H9 (cell line): ENCODE data around the gene SDF2L1. TPM values are rescaled to one million over a fixed set of nuclear protein-coding genes. Genes with fewer than 3 reads are reported as not detected.

ENCODE experiments used
- DNase-seq: peaks from one replicate; pipeline ENCODE4 v3.0.0-alpha.2; 2017
- H2AFZ ChIP-seq: one replicate; pipeline ENCODE4 v1.6.1; 2013; ENCODE audit warnings: mild to moderate bottlenecking, low read length, control low read depth, moderate library complexity
- H2AK5ac ChIP-seq: 2 replicates; pipeline ENCODE4 v1.6.1; 2013; ENCODE audit warnings: low read length, control low read depth, mixed read lengths; ENCODE audit not compliant: insufficient read length
- H2BK120ac ChIP-seq: one replicate; pipeline ENCODE4 v1.6.1; 2013; ENCODE audit warnings: low read depth, mild to moderate bottlenecking, low read length, control low read depth, inconsistent platforms; ENCODE audit not compliant: poor library complexity, severe bottlenecking
- H2BK12ac ChIP-seq: 2 replicates; pipeline ENCODE4 v1.6.1; 2013; ENCODE audit warnings: low read length, control low read depth, mixed read lengths, low read depth; ENCODE audit not compliant: insufficient read length
- H2BK15ac ChIP-seq: 2 replicates; pipeline ENCODE4 v1.6.1; 2013; ENCODE audit warnings: low read depth, low read length, control low read depth
- H2BK20ac ChIP-seq: one replicate; pipeline ENCODE4 v1.6.1; 2013; ENCODE audit warnings: low read depth, mild to moderate bottlenecking, low read length, control low read depth, inconsistent platforms; ENCODE audit not compliant: poor library complexity, severe bottlenecking
- H2BK5ac ChIP-seq: 2 replicates; pipeline ENCODE4 v1.6.1; 2013; ENCODE audit warnings: low read length, control low read depth, mixed read lengths; ENCODE audit not compliant: insufficient read length
- H3K14ac ChIP-seq: 2 replicates; pipeline ENCODE4 v1.6.1; 2013; ENCODE audit warnings: low read length, control low read depth; ENCODE audit not compliant: insufficient read depth
- H3K18ac ChIP-seq: 2 replicates; pipeline ENCODE4 v1.6.1; 2013; ENCODE audit warnings: low read depth, mild to moderate bottlenecking, mixed read lengths, low read length, control low read depth; ENCODE audit not compliant: insufficient read length
- H3K23ac ChIP-seq: 2 replicates; pipeline ENCODE4 v1.6.1; 2013; ENCODE audit warnings: low read length, control low read depth, mixed read lengths, low read depth; ENCODE audit not compliant: insufficient read length
- H3K23me2 ChIP-seq: 2 replicates; pipeline ENCODE4 v1.6.1; 2013; ENCODE audit warnings: low read depth, mild to moderate bottlenecking, mixed read lengths, low read length, control low read depth; ENCODE audit not compliant: insufficient read length, poor library complexity, severe bottlenecking
- H3K27ac ChIP-seq: 2 replicates; pipeline ENCODE4 v1.5.1; 2013; ENCODE audit warnings: low read length, control low read depth, mixed read lengths, low read depth; ENCODE audit not compliant: insufficient read length
- H3K27me3 ChIP-seq: 2 replicates; pipeline ENCODE4 v1.6.1; 2013; ENCODE audit warnings: low read length, control low read depth, inconsistent platforms; ENCODE audit not compliant: insufficient read depth
- H3K4ac ChIP-seq: 2 replicates; pipeline ENCODE4 v1.6.1; 2013; ENCODE audit warnings: low read depth, mild to moderate bottlenecking, control low read depth, inconsistent platforms, low read length, moderate library complexity
- H3K4me1 ChIP-seq: 2 replicates; pipeline ENCODE4 v1.6.1; 2013; ENCODE audit warnings: low read length, control low read depth, inconsistent platforms; ENCODE audit not compliant: insufficient read depth
- H3K4me2 ChIP-seq: 2 replicates; pipeline ENCODE4 v1.6.1; 2013; ENCODE audit warnings: low read length, control low read depth, mixed read lengths; ENCODE audit not compliant: insufficient read length, insufficient read depth
- H3K56ac ChIP-seq: 2 replicates; pipeline ENCODE4 v1.6.1; 2013; ENCODE audit warnings: low read depth, mild to moderate bottlenecking, mixed read lengths, low read length, control low read depth; ENCODE audit not compliant: insufficient read length
- H3K79me1 ChIP-seq: 2 replicates; pipeline ENCODE4 v1.6.1; 2013; ENCODE audit warnings: low read depth, mild to moderate bottlenecking, moderate library complexity, low read length, control low read depth, inconsistent platforms; ENCODE audit not compliant: insufficient read depth, poor library complexity, severe bottlenecking
- H3K79me2 ChIP-seq: 2 replicates; pipeline ENCODE4 v1.6.1; 2013; ENCODE audit warnings: low read length, control low read depth, inconsistent platforms; ENCODE audit not compliant: insufficient read depth
- H3K9ac ChIP-seq: 2 replicates; pipeline ENCODE4 v1.6.1; 2013; ENCODE audit warnings: low read length, control low read depth, mixed read lengths; ENCODE audit not compliant: insufficient read length; ENCODE audit errors: extremely low read depth
- H3K9me3 ChIP-seq: one replicate; pipeline ENCODE4 v1.6.1; 2013; ENCODE audit warnings: low read depth, low read length, inconsistent platforms; ENCODE audit not compliant: control insufficient read depth
- H3T11ph ChIP-seq: one replicate; pipeline ENCODE4 v1.6.1; 2013; ENCODE audit warnings: mild to moderate bottlenecking, low read length, control low read depth, inconsistent platforms
- H4K20me1 ChIP-seq: one replicate; pipeline ENCODE4 v1.6.1; 2013; ENCODE audit not compliant: control insufficient read depth, insufficient read length, insufficient read depth
- H4K5ac ChIP-seq: 2 replicates; pipeline ENCODE4 v1.6.1; 2013; ENCODE audit warnings: low read depth, mild to moderate bottlenecking, mixed read lengths, low read length, control low read depth; ENCODE audit not compliant: insufficient read length
- H4K8ac ChIP-seq: replicated peaks from 2 replicates; pipeline ENCODE4 v1.6.1; 2013; ENCODE audit warnings: low read length, control low read depth, mixed read lengths, low read depth; ENCODE audit not compliant: insufficient read length
- H4K91ac ChIP-seq: 2 replicates; pipeline ENCODE4 v1.6.1; 2013; ENCODE audit warnings: low read depth, mild to moderate bottlenecking, moderate library complexity, mixed read lengths, low read length, control low read depth; ENCODE audit not compliant: insufficient read length
- H3K27ac Mint-ChIP-seq, 3 experiments: 2 replicates in 2 of 3; 3 replicates in 1 of 3; pipeline ENCODE4 v1.8.0; 2020 to 2021; ENCODE audit warnings: mixed read lengths in 3 of 3, mild to moderate bottlenecking in 1 of 3, moderate library complexity in 1 of 3
- H3K27me3 Mint-ChIP-seq: 2 replicates; pipeline ENCODE4 v1.8.0; 2021; ENCODE audit warnings: low read depth, mild to moderate bottlenecking, moderate library complexity, mixed read lengths
- H3K36me3 Mint-ChIP-seq, 3 experiments: 2 replicates in 2 of 3; 3 replicates in 1 of 3; pipeline ENCODE4 v1.8.0; 2020 to 2021; ENCODE audit warnings: low read depth in 3 of 3, mixed read lengths in 3 of 3; ENCODE audit not compliant: insufficient read depth in 1 of 3
- H3K4me1 Mint-ChIP-seq, 2 experiments: 2 replicates each; pipeline ENCODE4 v1.8.0; 2020; ENCODE audit warnings: mixed read lengths in 2 of 2
- H3K4me3 Mint-ChIP-seq, 2 experiments: 2 replicates in 1 of 2; 3 replicates in 1 of 2; pipeline ENCODE4 v1.8.0; 2020 to 2021; ENCODE audit warnings: mild to moderate bottlenecking in 2 of 2, mixed read lengths in 2 of 2, moderate library complexity in 1 of 2
- H3K9me3 Mint-ChIP-seq, 2 experiments: 2 replicates in 1 of 2; 3 replicates in 1 of 2; pipeline ENCODE4 v1.8.0; 2020; ENCODE audit warnings: mild to moderate bottlenecking in 2 of 2, mixed read lengths in 2 of 2, moderate library complexity in 1 of 2
- WGBS: extraction: QIAGEN DNeasy Blood & Tissue Kit; methylation state at CpG from one replicate; pipeline ENCODE4 v1.1.7; 2013; ENCODE audit warnings: missing lambda C conversion rate, low lambda C conversion rate, mixed read lengths; ENCODE audit not compliant: insufficient read length; ENCODE audit errors: extremely low coverage; 5-methylcytosine and 5-hydroxymethylcytosine counted together
- total RNA-seq: library from RNA; stranded (reverse); gene quantifications from 2 replicates; pipeline ENCODE4 v1.2.1, GENCODE V29; 2021
- TF ChIP-seq, protein P1 (sequence below): fragments of 200-600 bp; sonication (generic); conservative IDR thresholded peaks from 3 replicates; pipeline ENCODE4 v1.8.0; 2021; ENCODE audit warnings: antibody characterized with exemption, mild to moderate bottlenecking

SDF2L1 gene
- total RNA-seq, 1 experiment from 2014 or later, result 36.0 TPM

DNA sequence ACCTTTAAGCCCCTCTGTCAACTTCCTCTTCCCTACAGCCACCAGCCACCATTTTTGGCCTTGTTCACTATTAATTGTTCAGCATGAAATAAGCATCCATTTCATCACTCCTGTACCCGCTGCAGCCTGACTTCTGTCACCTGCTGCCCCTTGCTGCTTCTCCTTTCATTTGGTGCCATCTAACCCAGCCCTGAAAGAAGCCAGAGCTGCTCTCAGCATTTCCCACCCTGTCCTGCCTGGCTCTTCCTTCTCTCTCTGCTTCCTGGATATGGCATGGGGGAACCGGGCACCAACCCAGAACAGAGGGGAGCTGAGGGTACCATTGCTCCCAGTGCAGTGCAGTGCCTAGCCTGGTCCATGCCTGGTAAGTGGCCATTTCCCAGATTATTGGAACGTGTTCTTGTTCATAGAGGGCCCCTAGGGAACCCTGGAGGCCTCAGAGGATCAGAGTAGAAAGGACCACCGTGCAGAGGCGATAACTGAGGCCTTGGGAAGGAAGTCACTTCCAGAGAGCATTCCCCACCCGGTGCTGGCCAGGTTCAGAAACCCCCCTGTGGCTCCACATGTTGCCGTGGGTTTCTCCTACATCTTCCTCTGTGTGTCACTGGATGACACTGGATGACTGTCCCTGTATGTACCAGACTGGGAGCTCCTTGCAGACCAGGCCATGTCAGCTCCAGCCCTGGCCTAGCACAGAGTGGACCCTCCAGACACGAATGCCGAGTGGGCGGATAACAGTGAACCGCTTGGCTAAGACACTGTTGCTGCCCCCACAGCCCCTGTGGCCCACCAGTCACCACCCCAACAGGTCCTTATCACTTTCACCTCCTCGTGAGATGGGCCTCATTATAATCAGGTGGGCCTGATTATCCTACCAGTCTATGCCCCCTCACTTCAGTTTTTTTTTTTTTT lies 17.0 kb upstream of the SDF2L1 start:
- Histone ChIP-seq H2AK5ac (no peak overlapping the region), H2BK15ac (no peak overlapping the region), H3K9me3 (no peaks in the 10 kb centered on the region), H3K27me3 (no peaks in the 10 kb centered on the region), H2BK120ac (no peak overlapping the region), H2BK20ac (no peak overlapping the region), H3K27ac (no peak overlapping the region), H4K20me1 (no peaks in the 10 kb centered on the region), H3K4me1 (no peaks in the 10 kb centered on the region; the same call in 1 of the 2 replicates), H3K23ac (no peak overlapping the region), H3K18ac (no peak overlapping the region), H3K4me2 (no peak overlapping the region), H2AFZ (no peak overlapping the region), H3K79me1 (peaks cover 2% of the 10 kb centered on the region), H3T11ph (no peak overlapping the region), H3K79me2 (no peaks in the 10 kb centered on the region), H4K91ac (no peak overlapping the region), H4K8ac (no peak overlapping the region), H3K9ac (no peak overlapping the region), H3K4ac (no peak overlapping the region), H4K5ac (no peak overlapping the region), H2BK5ac (no peak overlapping the region), H3K23me2 (peaks cover 5% of the 10 kb centered on the region), H3K14ac (no peak overlapping the region), H3K56ac (no peak overlapping the region), H2BK12ac (no peak overlapping the region)
- Mint-ChIP-seq H3K27ac (peak overlapping the region in 2 of 3 experiments; percentile 53 to 90; a peak in 3 of 7 replicates), H3K36me3 (peaks cover 5 to 44% (median 33%) of the 10 kb centered on the region in 3 experiments), H3K9me3 (no peaks in the 10 kb centered on the region), H3K4me3 (no peak overlapping the region), H3K4me1 (peaks cover 14% of the 10 kb centered on the region in 2 experiments), H3K27me3 (no peaks in the 10 kb centered on the region)
- no CpG with 5 or more reads among the region's 12 CpGs for WGBS
- TF ChIP-seq, protein P1, sequence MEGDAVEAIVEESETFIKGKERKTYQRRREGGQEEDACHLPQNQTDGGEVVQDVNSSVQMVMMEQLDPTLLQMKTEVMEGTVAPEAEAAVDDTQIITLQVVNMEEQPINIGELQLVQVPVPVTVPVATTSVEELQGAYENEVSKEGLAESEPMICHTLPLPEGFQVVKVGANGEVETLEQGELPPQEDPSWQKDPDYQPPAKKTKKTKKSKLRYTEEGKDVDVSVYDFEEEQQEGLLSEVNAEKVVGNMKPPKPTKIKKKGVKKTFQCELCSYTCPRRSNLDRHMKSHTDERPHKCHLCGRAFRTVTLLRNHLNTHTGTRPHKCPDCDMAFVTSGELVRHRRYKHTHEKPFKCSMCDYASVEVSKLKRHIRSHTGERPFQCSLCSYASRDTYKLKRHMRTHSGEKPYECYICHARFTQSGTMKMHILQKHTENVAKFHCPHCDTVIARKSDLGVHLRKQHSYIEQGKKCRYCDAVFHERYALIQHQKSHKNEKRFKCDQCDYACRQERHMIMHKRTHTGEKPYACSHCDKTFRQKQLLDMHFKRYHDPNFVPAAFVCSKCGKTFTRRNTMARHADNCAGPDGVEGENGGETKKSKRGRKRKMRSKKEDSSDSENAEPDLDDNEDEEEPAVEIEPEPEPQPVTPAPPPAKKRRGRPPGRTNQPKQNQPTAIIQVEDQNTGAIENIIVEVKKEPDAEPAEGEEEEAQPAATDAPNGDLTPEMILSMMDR, result no peak
- no peak for DNase-seq
